NCI-H82 treated with DMSO at 0.1 percent for 48 hours (cell line): ENCODE measurements around the gene COL24A1.
"Not testable (repeated sequence)": the region's sequence is repeated elsewhere in the genome, so short reads cannot be mapped to it uniquely, and the experiment has no call there.

Experiments used
- DNase-seq: peaks from one replicate; lab custom pipeline; 2025; ENCODE audit not compliant: unreplicated experiment; lab: John Stamatoyannopoulos, UW

Gene COL24A1

GRCh38 chr1:85824066-85824840, 332.3 kb downstream of the COL24A1 start:
- peak; percentile 88 for DNase-seq

DNA sequence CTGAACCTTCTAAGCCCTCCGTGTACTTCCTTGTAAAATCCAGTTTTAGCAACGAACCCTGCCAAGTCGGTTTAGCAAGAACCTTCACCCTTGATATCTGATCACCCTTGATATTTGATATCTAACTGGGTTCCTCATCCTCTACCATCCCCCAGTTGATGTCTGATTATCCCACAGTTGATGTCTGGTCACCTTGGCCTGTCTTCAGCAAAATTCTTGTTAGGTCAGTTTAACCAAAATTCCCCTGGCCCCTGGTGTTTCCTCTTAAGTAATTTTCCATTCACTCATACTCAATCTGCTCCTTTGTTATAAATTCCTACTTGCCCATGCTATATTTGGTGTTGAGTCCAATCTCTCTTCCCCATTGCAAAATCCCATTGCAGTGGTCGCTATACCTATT, 333.9 kb downstream of the COL24A1 start:
- DNase-seq = no peak

DNA sequence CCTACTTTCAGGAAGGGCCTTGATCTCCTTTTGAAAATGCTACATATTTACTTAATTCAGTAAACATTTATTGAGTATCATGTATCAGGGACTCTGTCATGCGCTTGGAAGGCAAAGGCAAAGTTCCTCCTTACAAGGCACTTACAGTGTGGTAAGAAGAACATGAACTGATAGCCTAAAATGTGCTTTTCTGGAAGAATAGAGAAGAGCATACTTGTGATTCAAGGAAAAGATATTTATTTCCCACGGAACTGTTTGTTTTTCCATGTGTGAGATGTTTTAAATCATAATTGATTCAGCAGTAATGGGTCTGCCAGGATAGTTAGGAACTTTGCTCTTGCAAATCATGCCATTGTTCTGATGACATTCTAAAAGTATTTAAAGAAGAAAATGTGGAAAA, 338.2 kb downstream of the COL24A1 start:
- DNase-seq = no peak

GRCh38 chr1:85816606-85817005, 340.0 kb downstream of the COL24A1 start:
- DNase-seq = no peak

GRCh38 chr1:85815906-85816305, 340.7 kb downstream of the COL24A1 start:
- DNase-seq = no peak

- DNase-seq = no peak
Observed at GRCh38 chr1:85806236-85806965, 350.2 kb downstream of the COL24A1 start.

DNA sequence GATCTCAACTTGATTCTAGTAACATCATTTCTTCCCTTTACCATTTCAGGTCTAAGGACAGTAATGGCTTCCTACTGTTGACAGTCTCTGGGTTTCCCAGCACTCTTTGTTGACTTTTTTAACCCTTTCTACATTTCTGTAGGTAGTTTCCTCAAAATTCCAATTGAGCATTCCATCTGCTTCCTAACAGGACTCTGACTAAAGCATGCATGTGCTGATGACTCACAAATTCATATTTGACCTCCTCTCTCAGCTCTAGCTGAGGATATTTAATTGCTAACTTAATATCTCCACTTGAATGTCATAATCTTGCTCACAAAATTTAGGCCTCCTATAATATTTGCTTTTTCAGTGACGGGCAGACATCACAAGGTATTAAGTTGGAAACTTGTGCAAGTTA, 355.1 kb downstream of the COL24A1 start:
- no peak for DNase-seq

DNA sequence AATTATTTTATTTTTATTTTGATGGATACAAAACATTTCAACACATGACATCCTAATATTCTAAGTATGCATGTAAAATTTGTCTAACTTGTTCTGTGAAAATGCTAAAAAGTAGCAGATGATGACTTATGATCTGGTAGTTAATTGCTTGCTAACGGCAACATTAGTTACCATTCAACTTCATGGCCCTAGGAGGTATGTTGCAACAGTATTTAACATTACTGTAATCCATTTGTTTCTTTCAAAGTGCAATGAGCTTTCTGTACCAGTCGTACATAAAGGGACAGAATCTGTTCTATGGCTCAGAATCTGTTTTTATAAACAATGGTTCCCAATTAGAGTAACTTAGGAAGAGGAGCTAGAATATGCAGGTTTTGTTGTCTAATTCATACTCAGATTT, 356.8 kb downstream of the COL24A1 start:
- no peak for DNase-seq

DNA sequence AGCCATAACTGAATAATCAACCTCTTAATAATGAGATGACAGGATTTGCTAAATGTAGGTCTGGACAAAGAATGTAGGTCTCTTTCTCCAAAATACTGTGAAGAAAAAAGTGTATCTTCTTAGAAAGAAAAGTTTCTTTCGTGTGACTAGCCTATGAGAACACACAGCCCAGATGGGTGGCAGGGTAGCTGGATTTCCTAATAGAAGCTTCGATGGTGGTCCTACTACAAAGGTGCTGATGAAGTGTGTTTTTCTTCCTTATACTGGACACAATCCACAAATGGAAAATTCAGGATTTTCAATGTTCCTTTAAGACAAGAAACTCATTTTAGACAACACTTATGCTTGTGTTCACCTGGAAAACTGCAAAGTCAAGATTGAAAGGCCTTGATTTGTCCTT, 358.2 kb downstream of the COL24A1 start:
- no peak for DNase-seq

DNA sequence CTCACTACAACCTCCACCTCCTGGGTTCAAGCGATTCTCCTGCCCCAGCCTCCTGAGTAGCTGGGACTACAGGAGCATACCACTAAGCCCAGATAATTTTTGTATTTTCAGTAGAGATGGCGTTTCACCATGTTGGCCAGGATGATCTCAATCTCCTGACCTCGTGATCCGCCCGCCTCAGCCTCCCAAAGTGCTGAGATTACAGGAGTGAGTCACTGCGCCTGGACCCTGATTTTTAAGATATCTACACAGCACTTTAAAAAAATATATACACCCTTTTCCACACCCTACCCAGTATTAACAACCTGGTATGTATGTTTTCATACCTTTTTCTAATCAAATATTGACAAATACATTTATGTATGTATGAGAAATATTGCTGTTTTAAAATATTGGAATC, 379.6 kb downstream of the COL24A1 start:
- DNase-seq = not testable (repeated sequence)

DNA sequence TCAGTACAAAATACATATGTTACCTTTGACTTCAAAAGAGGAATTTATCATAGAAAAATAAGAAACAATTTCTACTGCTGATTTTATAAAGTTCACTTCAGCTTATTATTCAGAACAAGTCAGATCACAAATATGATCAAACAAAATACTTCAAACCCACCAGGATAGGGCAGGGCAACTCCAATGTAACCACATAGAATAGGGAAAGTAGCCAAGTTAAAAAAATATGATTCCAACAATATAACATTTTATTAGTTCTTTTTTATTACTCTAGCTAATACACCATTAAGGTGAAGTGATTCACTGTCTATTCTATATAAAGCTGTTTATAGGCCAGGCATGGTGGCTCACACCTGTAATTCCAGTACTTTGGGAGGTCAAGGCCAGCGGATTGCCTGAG, 393.8 kb downstream of the COL24A1 start:
- DNase-seq = no peak

- DNase-seq = no peak
Observed at GRCh38 chr1:85756864-85757263, 399.7 kb downstream of the COL24A1 start.

DNA sequence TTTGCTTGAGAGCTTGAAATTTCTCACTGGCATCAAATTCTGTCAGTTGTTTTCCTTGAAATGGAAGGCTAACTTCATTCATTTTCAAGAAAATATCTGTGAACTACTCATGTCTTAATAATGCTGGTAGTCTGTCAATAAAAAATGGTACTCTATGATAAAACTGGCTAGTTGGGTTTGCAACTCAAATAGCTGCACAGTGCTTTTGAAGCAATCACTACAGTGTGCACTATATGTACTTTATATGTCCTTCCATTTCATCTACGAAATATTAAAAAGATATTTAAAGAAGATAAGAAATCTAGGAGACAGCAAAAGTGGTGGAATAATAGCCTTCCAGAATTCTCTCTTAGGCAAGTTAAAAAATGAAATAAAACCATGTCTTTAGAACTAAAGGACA, 408.5 kb downstream of the COL24A1 start:
- DNase-seq = no peak

GRCh38 chr1:85746777-85747176, 409.8 kb downstream of the COL24A1 start:
- no peak for DNase-seq

- DNase-seq = no peak
Observed at GRCh38 chr1:85743814-85744213, 412.8 kb downstream of the COL24A1 start.

- DNase-seq = no peak
Observed at GRCh38 chr1:85734931-85735330, 421.6 kb downstream of the COL24A1 start.

GRCh38 chr1:85718678-85719340, 437.8 kb downstream of the COL24A1 start:
- DNase-seq = no peak

DNA sequence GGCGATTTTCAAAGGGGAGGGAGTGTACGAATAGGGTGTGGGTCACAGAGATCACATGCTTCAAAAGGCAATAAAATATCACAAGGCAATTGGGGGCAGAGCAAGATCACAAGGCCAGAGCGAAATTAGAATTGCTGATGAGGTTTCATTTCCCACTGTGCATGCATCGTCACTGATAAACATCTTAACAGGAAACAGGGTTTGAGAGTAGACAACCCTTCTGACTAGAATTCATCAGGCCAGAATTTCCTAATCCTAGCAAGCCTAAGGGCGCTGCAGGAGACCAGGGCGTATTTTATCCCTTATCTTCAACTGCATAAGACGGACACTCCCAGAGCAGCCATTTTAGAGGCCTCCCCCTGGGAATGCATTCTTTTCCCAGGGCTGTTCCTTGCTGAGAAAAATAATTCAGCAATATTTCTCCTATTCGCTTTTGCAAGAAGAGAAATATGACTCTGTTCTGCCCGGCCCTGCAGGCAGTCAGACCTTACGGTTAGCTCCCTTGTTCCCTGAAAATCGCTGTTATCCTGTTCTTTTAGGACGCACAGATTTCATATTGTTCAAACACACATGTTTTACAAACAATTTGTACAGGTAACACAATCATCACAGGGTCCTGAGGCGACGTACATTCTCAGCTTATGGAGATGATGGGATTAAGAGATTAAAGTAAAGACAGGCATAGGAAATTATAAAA, 442.0 kb downstream of the COL24A1 start:
- DNase-seq = not testable (repeated sequence)

- no peak for DNase-seq
Observed at GRCh38 chr1:85708829-85709227, 447.7 kb downstream of the COL24A1 start.

DNA sequence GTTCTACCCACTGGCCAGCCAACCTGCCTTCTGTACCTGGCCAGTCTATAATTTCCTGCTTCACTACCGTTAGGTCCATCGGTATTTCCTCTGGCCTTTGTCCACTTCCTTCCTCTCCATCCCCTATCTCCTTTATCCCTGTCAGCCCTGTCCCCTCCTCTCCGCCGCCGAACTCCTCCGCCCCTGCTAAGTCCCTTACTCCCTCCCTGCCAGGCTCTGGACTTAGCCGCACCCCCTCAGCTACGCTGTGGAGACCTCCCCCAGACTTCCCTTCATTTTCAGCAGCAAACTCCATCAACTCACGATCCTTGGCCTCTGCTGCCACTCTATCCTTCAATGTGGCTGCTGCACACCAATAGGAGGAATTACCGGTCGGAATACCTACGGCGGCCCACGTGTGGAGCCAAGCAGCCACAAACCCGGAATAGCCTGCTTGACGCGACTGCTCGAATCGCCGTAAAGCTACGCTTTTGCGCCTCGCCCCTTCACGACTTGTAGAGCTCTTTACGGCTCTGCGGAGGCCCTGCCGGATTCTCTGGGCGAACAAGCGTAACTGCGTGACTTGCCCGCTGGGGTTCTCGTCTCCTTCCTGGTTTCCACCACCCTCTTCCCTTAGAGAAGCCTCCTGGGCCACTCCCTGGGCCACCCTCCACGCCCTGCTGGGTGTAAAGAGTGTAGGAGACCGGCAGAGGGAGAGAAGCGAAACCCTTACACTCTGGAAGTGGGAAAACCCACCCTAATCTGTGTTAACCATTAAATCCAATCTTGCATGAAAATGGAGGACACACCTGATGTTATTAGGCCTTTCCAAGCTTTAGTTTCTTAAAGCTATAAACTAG, 448.4 kb downstream of the COL24A1 start, which contains the start of gene ZNHIT6:
Gene ZNHIT6, minus strand, starts transcription at position 444 of the 839 bp plus-strand sequence. Its CDS starts 149 bp downstream, at position 295.
- peak; percentile 88 for DNase-seq
